Neural progenitor cell (in vitro differentiated cells): Measurements from ENCODE around the gene TLL2. TPM values are rescaled to one million over a fixed set of nuclear protein-coding genes. Genes with fewer than 3 reads are reported as not detected.

Source experiments
- DNase-seq: peaks from one replicate; pipeline ENCODE4 v3.0.0-alpha.2; 2016; ENCODE audit warnings: low spot score
- H2AFZ ChIP-seq: fragments of 200-600 bp; sonication (generic); replicated peaks from 2 replicates; pipeline ENCODE4 v1.6.1; 2016; ENCODE audit warnings: antibody characterized with exemption
- H3F3A ChIP-seq: fragments of 200-600 bp; sonication (generic); 2 replicates; pipeline ENCODE4 v1.6.1; 2016; ENCODE audit warnings: antibody characterized with exemption, low read depth
- H3K27ac ChIP-seq: fragments of 200-600 bp; sonication (generic); 2 replicates; pipeline ENCODE4 v1.5.1; 2016; ENCODE audit warnings: mild to moderate bottlenecking
- H3K27me3 ChIP-seq: fragments of 200-600 bp; sonication (generic); 2 replicates; pipeline ENCODE4 v1.6.1; 2016; ENCODE audit warnings: mild to moderate bottlenecking, moderate library complexity
- H3K36me3 ChIP-seq: fragments of 200-600 bp; sonication (generic); 2 replicates; pipeline ENCODE4 v1.5.1; 2016
- H3K4me1 ChIP-seq: fragments of 200-600 bp; sonication (generic); 2 replicates; pipeline ENCODE4 v1.6.1; 2016; ENCODE audit warnings: mixed run types
- H3K4me2 ChIP-seq: fragments of 200-600 bp; sonication (generic); 2 replicates; pipeline ENCODE4 v1.6.1; 2016
- H3K4me3 ChIP-seq: fragments of 200-600 bp; sonication (generic); 2 replicates; pipeline ENCODE4 v1.5.1; 2016
- H3K79me2 ChIP-seq: fragments of 200-600 bp; sonication (generic); 2 replicates; pipeline ENCODE4 v1.6.1; 2016; ENCODE audit warnings: low read depth
- H3K9ac ChIP-seq: fragments of 200-600 bp; sonication (generic); 2 replicates; pipeline ENCODE4 v1.6.1; 2016
- H3K9me3 ChIP-seq: fragments of 200-600 bp; sonication (generic); 2 replicates; pipeline ENCODE4 v1.5.1; 2016; ENCODE audit warnings: low read depth
- H4K20me1 ChIP-seq: fragments of 200-600 bp; sonication (generic); 2 replicates; pipeline ENCODE4 v1.6.1; 2016; ENCODE audit warnings: low read depth
- H3K27ac Mint-ChIP-seq: 3 replicates; pipeline ENCODE4 v1.8.0; 2021; ENCODE audit warnings: mixed read lengths
- H3K27me3 Mint-ChIP-seq: 2 replicates; pipeline ENCODE4 v1.8.0; 2022; ENCODE audit warnings: low read depth, mild to moderate bottlenecking, inconsistent platforms, moderate library complexity, mixed read lengths; ENCODE audit not compliant: insufficient read depth
- H3K36me3 Mint-ChIP-seq: 3 replicates; pipeline ENCODE4 v1.8.0; 2021; ENCODE audit warnings: mixed read lengths
- H3K4me1 Mint-ChIP-seq: 3 replicates; pipeline ENCODE4 v1.8.0; 2021; ENCODE audit warnings: mixed read lengths
- H3K4me3 Mint-ChIP-seq: 3 replicates; pipeline ENCODE4 v1.8.0; 2021; ENCODE audit warnings: mild to moderate bottlenecking, moderate library complexity, mixed read lengths
- H3K9me3 Mint-ChIP-seq: 3 replicates; pipeline ENCODE4 v1.8.0; 2020; ENCODE audit warnings: mixed read lengths
- EZH2 ChIP-seq: fragments of 200-600 bp; sonication (generic); IDR thresholded peaks from 2 replicates; pipeline ENCODE4 v1.6.1; 2017; ENCODE audit warnings: antibody characterized with exemption, mild to moderate bottlenecking, moderate library complexity
- EZH2phosphoT487 ChIP-seq: fragments of 200-600 bp; sonication (generic); IDR thresholded peaks from 2 replicates; pipeline ENCODE4 v1.6.1; 2017; ENCODE audit warnings: antibody characterized with exemption
- total RNA-seq: library from RNA; depleted of rRNA; stranded (reverse); fragments of >200 nt; gene quantifications from 2 replicates; pipeline ENCODE4 v1.2.3, GENCODE V29; 2015; ENCODE audit warnings: low replicate concordance
- TF ChIP-seq, protein P1 (sequence below): fragments of 200-600 bp; sonication (generic); IDR thresholded peaks from 2 replicates; pipeline ENCODE4 v1.5.1; 2017; ENCODE audit warnings: antibody characterized with exemption, mild to moderate bottlenecking

The TLL2 gene
- total RNA-seq, 1 donor from 2014 or later = 0.22 TPM

DNA sequence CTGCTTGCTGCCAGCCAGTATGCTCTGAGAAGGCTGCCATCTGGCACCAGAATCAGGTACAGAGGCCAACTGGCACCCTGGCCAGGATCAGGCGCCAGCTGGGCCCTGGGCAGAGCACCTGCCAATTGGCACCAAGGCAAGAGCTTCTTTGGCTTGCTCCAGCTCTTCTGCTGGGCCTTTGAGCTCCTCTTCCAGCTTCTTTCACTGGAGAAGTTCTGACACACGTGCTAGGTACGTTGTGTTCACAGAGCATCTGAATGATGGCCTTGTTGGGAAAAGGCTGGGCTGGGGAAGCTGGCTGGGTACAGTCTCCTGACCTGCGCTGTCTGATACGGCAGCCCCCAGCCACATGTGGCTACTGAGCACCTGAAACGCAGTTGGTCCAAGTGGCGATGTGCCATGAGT is 123.3 kb downstream of the TLL2 start:
- no peaks in the 10 kb centered on the region for H3K4me1 Mint-ChIP-seq
- H3F3A ChIP-seq = no peaks in the 10 kb centered on the region
- TF ChIP-seq, protein P1, sequence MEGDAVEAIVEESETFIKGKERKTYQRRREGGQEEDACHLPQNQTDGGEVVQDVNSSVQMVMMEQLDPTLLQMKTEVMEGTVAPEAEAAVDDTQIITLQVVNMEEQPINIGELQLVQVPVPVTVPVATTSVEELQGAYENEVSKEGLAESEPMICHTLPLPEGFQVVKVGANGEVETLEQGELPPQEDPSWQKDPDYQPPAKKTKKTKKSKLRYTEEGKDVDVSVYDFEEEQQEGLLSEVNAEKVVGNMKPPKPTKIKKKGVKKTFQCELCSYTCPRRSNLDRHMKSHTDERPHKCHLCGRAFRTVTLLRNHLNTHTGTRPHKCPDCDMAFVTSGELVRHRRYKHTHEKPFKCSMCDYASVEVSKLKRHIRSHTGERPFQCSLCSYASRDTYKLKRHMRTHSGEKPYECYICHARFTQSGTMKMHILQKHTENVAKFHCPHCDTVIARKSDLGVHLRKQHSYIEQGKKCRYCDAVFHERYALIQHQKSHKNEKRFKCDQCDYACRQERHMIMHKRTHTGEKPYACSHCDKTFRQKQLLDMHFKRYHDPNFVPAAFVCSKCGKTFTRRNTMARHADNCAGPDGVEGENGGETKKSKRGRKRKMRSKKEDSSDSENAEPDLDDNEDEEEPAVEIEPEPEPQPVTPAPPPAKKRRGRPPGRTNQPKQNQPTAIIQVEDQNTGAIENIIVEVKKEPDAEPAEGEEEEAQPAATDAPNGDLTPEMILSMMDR = no peak
- no peak for TF ChIP-seq EZH2phosphoT487
- no peak for TF ChIP-seq EZH2
- H3K36me3 Mint-ChIP-seq = peaks cover 2% of the 10 kb centered on the region
- no peak overlapping the region for H3K4me3 ChIP-seq
- no peaks in the 10 kb centered on the region for H4K20me1 ChIP-seq
- no peak overlapping the region for H3K27ac ChIP-seq
- peaks cover 6% of the 10 kb centered on the region for H3K27me3 Mint-ChIP-seq
- peaks cover 4% of the 10 kb centered on the region for H3K27me3 ChIP-seq
- H3K27ac Mint-ChIP-seq = no peak overlapping the region
- no peaks in the 10 kb centered on the region for H3K79me2 ChIP-seq
- H3K36me3 ChIP-seq = no peaks in the 10 kb centered on the region
- H3K9ac ChIP-seq = no peak overlapping the region
- H3K4me2 ChIP-seq = no peak overlapping the region
- no peaks in the 10 kb centered on the region for H3K9me3 Mint-ChIP-seq
- no peak overlapping the region for H2AFZ ChIP-seq
- DNase-seq = no peak
- no peaks in the 10 kb centered on the region for H3K9me3 ChIP-seq
- no peaks in the 10 kb centered on the region for H3K4me1 ChIP-seq
- no peak overlapping the region for H3K4me3 Mint-ChIP-seq

DNA sequence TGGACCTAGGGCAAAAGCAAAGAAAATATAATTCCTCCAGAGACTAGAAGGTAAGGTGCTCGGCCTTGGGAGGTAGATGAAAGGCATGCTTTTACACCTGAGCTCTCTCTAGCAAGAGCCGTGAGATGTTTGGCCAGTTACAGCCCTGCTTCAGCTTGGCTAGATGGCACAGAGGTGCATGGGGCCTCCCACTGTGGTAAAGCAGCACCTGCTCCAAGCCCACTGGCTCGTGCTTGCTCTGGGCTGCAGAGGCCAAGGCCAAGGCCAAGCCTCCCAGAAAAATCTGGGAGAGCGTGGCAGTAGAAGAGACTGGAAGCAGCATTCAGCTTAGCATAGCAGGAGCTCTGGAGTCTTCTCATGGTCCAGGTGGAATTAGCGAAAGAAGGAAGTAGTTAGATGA is 123.9 kb downstream of the TLL2 start:
- Mint-ChIP-seq H3K4me1 (no peaks in the 10 kb centered on the region), H3K36me3 (peaks cover 2% of the 10 kb centered on the region), H3K9me3 (no peaks in the 10 kb centered on the region), H3K27ac (no peak overlapping the region), H3K27me3 (peaks cover 6% of the 10 kb centered on the region), H3K4me3 (no peak overlapping the region)
- Histone ChIP-seq H2AFZ (no peak overlapping the region), H4K20me1 (no peaks in the 10 kb centered on the region), H3F3A (no peaks in the 10 kb centered on the region), H3K36me3 (no peaks in the 10 kb centered on the region), H3K9me3 (no peaks in the 10 kb centered on the region), H3K27me3 (no peaks in the 10 kb centered on the region), H3K4me3 (no peak overlapping the region), H3K27ac (no peak overlapping the region), H3K79me2 (no peaks in the 10 kb centered on the region), H3K9ac (no peak overlapping the region), H3K4me1 (no peaks in the 10 kb centered on the region), H3K4me2 (no peak overlapping the region)
- no peak for DNase-seq
- TF ChIP-seq EZH2phosphoT487 (no peak), EZH2 (no peak)
- TF ChIP-seq, protein P1 = no peak

DNA sequence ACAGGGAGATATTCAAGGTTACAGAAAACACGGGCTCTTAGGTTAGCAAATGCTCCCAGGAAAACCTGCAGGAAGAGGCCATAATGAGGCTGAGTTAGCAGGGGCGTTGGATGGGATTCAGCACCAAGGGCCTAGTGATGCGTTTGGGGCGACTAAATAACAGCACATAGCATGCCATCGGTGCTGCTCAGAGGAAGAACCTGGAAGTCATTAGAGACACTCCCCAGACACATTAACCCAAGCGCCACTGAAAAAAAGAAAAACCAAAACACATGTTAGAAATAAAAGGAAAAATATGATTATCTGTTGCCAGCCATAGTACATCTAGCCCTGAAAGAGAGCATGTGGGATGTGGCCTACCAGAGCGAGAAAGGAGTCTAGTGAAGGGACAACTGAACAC is 126.1 kb downstream of the TLL2 start:
- no peaks in the 10 kb centered on the region for H3K9me3 ChIP-seq
- no peak overlapping the region for H3K9ac ChIP-seq
- no peaks in the 10 kb centered on the region for H3F3A ChIP-seq
- peaks cover 6% of the 10 kb centered on the region for H3K27me3 Mint-ChIP-seq
- no peak overlapping the region for H3K27ac ChIP-seq
- peaks cover under 1% of the 10 kb centered on the region for H3K36me3 Mint-ChIP-seq
- H3K4me3 Mint-ChIP-seq = no peak overlapping the region
- no peaks in the 10 kb centered on the region for H3K4me1 ChIP-seq
- no peak overlapping the region for H3K4me2 ChIP-seq
- H3K4me3 ChIP-seq = no peak overlapping the region
- no peaks in the 10 kb centered on the region for H3K27me3 ChIP-seq
- no peaks in the 10 kb centered on the region for H3K4me1 Mint-ChIP-seq
- H3K9me3 Mint-ChIP-seq = no peaks in the 10 kb centered on the region
- H4K20me1 ChIP-seq = no peaks in the 10 kb centered on the region
- TF ChIP-seq, protein P1 = no peak
- TF ChIP-seq EZH2phosphoT487 = no peak
- no peak for TF ChIP-seq EZH2
- no peak for DNase-seq
- H3K27ac Mint-ChIP-seq = no peak overlapping the region
- no peak overlapping the region for H2AFZ ChIP-seq
- H3K36me3 ChIP-seq = no peaks in the 10 kb centered on the region
- H3K79me2 ChIP-seq = no peaks in the 10 kb centered on the region

DNA sequence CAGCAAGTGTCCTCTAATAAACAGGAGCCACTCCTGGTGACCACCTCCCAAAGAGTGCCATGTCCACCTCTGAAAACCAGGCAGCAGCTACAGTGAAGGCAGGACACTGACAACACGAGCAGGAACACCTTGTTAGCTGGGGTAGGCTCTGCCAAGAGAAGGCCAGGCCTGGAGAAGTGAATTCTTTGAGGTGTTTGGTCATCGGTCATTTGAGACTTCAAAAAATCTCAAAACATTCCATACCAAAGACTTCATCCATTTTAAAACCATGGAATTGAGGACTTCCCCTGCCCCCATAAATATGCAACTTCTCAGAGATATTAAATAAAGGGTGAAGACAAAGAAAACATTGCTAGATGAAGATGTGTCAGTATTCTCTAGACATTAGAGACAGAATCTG is 126.6 kb downstream of the TLL2 start:
- no peaks in the 10 kb centered on the region for H3F3A ChIP-seq
- no peaks in the 10 kb centered on the region for H4K20me1 ChIP-seq

More for the DNA sequence above, 126.6 kb downstream of the TLL2 start:
- peaks cover 6% of the 10 kb centered on the region for H3K27me3 Mint-ChIP-seq
- DNase-seq = no peak
- Histone ChIP-seq H3K27me3 (no peaks in the 10 kb centered on the region), H3K79me2 (no peaks in the 10 kb centered on the region), H3K9ac (no peak overlapping the region), H2AFZ (no peak overlapping the region), H3K36me3 (no peaks in the 10 kb centered on the region), H3K4me3 (no peak overlapping the region), H3K27ac (no peak overlapping the region), H3K4me1 (no peaks in the 10 kb centered on the region), H3K9me3 (no peaks in the 10 kb centered on the region), H3K4me2 (no peak overlapping the region)
- TF ChIP-seq EZH2 = no peak
- TF ChIP-seq EZH2phosphoT487 = no peak
- TF ChIP-seq, protein P1 = no peak
- no peaks in the 10 kb centered on the region for H3K9me3 Mint-ChIP-seq
- no peaks in the 10 kb centered on the region for H3K36me3 Mint-ChIP-seq
- H3K4me3 Mint-ChIP-seq = no peak overlapping the region
- H3K27ac Mint-ChIP-seq = no peak overlapping the region
- no peaks in the 10 kb centered on the region for H3K4me1 Mint-ChIP-seq
